Activated CD8-positive, alpha-beta T cell treated with anti-CD3 and anti-CD28 coated beads for 36 hours (primary cell): ENCODE results near the gene FRMD5. TPM values are rescaled to one million over a fixed set of nuclear protein-coding genes. Genes with fewer than 3 reads are reported as not detected.

ENCODE experiments used
- ATAC-seq: fragments of 200-7000 bp; cut with Tn5 transposase; one replicate; pipeline ENCODE4 v1.10.0; 2021; ENCODE audit warnings: mild to moderate bottlenecking, moderate library complexity
- CTCF ChIA-PET: fragments of 350-600 bp; sonication (Branson Sonifier 250); formaldehyde crosslinking; loops from one replicate; lab custom pipeline; 2021; ENCODE audit warnings: antibody characterized with exemption; lab: Charles Lee
- POLR2A ChIA-PET: fragments of 350-600 bp; sonication (Branson Sonifier 250); formaldehyde crosslinking; loops from one replicate; lab custom pipeline; 2021; ENCODE audit warnings: antibody characterized with exemption; lab: Charles Lee
- DNase-seq: peaks from one replicate; pipeline ENCODE4 v3.0.0-alpha.2; 2020
- H3K27ac Mint-ChIP-seq: one replicate; pipeline ENCODE4 v1.8.0; 2021; ENCODE audit warnings: mild to moderate bottlenecking, mixed read lengths
- H3K27me3 Mint-ChIP-seq: one replicate; pipeline ENCODE4 v1.8.0; 2021; ENCODE audit warnings: mixed read lengths
- H3K36me3 Mint-ChIP-seq: one replicate; pipeline ENCODE4 v1.8.0; 2021; ENCODE audit warnings: low read depth, mixed read lengths
- H3K4me1 Mint-ChIP-seq: one replicate; pipeline ENCODE4 v1.8.0; 2021; ENCODE audit warnings: low read depth, mixed read lengths
- H3K4me3 Mint-ChIP-seq: one replicate; pipeline ENCODE4 v1.8.0; 2021; ENCODE audit warnings: mild to moderate bottlenecking, moderate library complexity, mixed read lengths
- H3K9me3 Mint-ChIP-seq: one replicate; pipeline ENCODE4 v1.8.0; 2021; ENCODE audit warnings: mixed read lengths
- intact Hi-C: fragments of 100-400 bp; cut with micrococcal nuclease; formaldehyde crosslinking; loops from one replicate; pipeline ENCODE4 v1.10.0; 2022
- total RNA-seq, 2 experiments: library from RNA; stranded (reverse); gene quantifications; one replicate each; pipeline ENCODE4 v1.2.3, GENCODE V29; 2021
- TF ChIP-seq, protein P1 (sequence below): fragments of 200-600 bp; IDR thresholded peaks from one replicate; pipeline ENCODE4 v1.8.0; 2022; ENCODE audit warnings: antibody characterized with exemption, mild to moderate bottlenecking

Gene FRMD5
- total RNA-seq, 2 experiments from 2014 or later: 0.23 to 0.25 TPM

DNA sequence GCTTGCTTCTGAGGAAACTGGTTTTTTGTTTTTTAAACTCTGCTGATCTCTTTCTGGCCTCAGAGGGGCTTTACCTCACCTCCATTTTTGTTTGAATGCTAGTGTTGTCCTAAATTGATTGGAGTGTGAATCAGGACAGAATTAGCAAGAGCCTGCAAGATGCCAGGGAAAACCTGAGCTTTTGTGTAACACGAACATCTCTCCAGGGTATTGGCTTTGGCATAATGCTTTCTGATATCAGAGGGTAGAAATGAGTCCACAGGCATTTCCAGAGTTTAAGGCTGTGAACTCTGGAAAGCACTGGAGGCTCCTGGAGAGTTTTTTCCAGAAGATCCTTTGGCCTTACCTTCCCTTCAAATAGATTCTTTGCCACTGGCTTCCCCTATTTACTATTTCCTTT is 281.1 kb downstream of the FRMD5 start:
- no peak for DNase-seq
- Mint-ChIP-seq H3K27me3 (peaks cover 3% of the 10 kb centered on the region), H3K36me3 (no peaks in the 10 kb centered on the region), H3K4me1 (peaks cover 6% of the 10 kb centered on the region), H3K27ac (no peak overlapping the region), H3K9me3 (no peaks in the 10 kb centered on the region), H3K4me3 (no peak overlapping the region)
- ATAC-seq: no peak
- CTCF ChIA-PET: interaction anchor here (1.1 to 2.7 kb wide), 2 partner anchors 10 to 27 kb away, joined by 3 to 15 read pairs; no protein-coding TSS in a partner anchor
- intact Hi-C loops: no loop called here
- TF ChIP-seq, protein P1, sequence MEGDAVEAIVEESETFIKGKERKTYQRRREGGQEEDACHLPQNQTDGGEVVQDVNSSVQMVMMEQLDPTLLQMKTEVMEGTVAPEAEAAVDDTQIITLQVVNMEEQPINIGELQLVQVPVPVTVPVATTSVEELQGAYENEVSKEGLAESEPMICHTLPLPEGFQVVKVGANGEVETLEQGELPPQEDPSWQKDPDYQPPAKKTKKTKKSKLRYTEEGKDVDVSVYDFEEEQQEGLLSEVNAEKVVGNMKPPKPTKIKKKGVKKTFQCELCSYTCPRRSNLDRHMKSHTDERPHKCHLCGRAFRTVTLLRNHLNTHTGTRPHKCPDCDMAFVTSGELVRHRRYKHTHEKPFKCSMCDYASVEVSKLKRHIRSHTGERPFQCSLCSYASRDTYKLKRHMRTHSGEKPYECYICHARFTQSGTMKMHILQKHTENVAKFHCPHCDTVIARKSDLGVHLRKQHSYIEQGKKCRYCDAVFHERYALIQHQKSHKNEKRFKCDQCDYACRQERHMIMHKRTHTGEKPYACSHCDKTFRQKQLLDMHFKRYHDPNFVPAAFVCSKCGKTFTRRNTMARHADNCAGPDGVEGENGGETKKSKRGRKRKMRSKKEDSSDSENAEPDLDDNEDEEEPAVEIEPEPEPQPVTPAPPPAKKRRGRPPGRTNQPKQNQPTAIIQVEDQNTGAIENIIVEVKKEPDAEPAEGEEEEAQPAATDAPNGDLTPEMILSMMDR: no peak
- POLR2A ChIA-PET: interaction anchor here (1.7 kb wide), 1 partner anchor 18 kb away, joined by 4 read pairs; no protein-coding TSS in a partner anchor

- intact Hi-C loops: no loop called here
- ChIA-PET CTCF (interaction anchor here (1.1 to 2.7 kb wide), 2 partner anchors 10 to 27 kb away, joined by 3 to 15 read pairs; no protein-coding TSS in a partner anchor), POLR2A (interaction anchor here (1.7 kb wide), 1 partner anchor 17 kb away, joined by 4 read pairs; no protein-coding TSS in a partner anchor)
- Mint-ChIP-seq H3K27me3 (peaks cover 3% of the 10 kb centered on the region), H3K36me3 (no peaks in the 10 kb centered on the region), H3K9me3 (no peaks in the 10 kb centered on the region), H3K4me3 (no peak overlapping the region), H3K4me1 (peaks cover 6% of the 10 kb centered on the region), H3K27ac (no peak overlapping the region)
- ATAC-seq (peak; percentile 55), DNase-seq (peak; percentile 21)
- TF ChIP-seq, protein P1: no peak
Measured at GRCh38 chr15:43913026-43913780, 281.9 kb downstream of the FRMD5 start.

GRCh38 chr15:43912208-43912607 is 282.9 kb downstream of the FRMD5 start:
- Mint-ChIP-seq H3K9me3 (no peaks in the 10 kb centered on the region), H3K36me3 (no peaks in the 10 kb centered on the region), H3K4me1 (peaks cover 6% of the 10 kb centered on the region), H3K27ac (no peak overlapping the region), H3K4me3 (no peak overlapping the region), H3K27me3 (no peaks in the 10 kb centered on the region)
- POLR2A ChIA-PET: no interaction called here
- intact Hi-C loops: no loop called here
- no peak for DNase-seq
- ATAC-seq: no peak
- TF ChIP-seq, protein P1: no peak
- CTCF ChIA-PET: interaction anchor here (1.3 to 1.7 kb wide), 2 partner anchors 9 to 154 kb away, joined by 3 to 4 read pairs; no protein-coding TSS in a partner anchor

DNA sequence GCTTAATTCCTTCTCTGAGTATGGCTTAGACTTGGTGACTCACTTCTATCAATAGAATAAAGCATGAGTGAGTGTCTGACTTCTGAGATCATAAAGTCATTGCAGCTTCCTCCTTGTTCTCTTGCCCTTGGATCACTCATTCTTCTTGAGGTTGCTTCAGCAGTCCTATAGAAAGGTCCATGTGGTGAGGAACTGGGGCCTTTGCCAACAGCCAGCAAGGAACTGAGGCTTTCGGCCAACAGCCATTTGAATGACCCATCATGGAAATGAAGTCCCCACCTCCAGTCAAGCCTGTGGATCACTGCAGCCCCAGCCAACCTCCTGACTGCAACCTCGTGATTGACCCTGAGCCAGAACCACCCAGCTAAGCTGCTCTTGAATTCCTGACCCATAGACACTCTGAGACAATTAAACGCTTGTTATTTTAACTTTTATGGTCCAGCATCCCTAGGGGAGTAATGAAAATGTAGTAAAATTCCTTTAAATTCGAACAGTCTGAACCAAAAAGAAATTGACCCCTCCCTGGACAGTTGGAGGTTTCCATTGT is 283.8 kb downstream of the FRMD5 start:
- CTCF ChIA-PET: interaction anchor here (1.3 to 1.7 kb wide), 2 partner anchors 8 to 155 kb away, joined by 3 to 4 read pairs; no protein-coding TSS in a partner anchor
- Mint-ChIP-seq H3K27me3 (no peaks in the 10 kb centered on the region), H3K36me3 (no peaks in the 10 kb centered on the region), H3K4me1 (peaks cover 6% of the 10 kb centered on the region), H3K4me3 (no peak overlapping the region), H3K27ac (no peak overlapping the region), H3K9me3 (no peaks in the 10 kb centered on the region)
- POLR2A ChIA-PET: no interaction called here
- ATAC-seq: no peak
- TF ChIP-seq, protein P1: no peak
- DNase-seq: no peak
- intact Hi-C loops: no loop called here
